A549 treated with ZK216348 at 1 μM for 4 hours (cell line): Measurements from ENCODE around the gene ADSS1. TPM values are rescaled to one million over a fixed set of nuclear protein-coding genes. Genes with fewer than 3 reads are reported as not detected.

Experiments used
- total RNA-seq: library from RNA; stranded (reverse); fragments of 200-300 nt; extraction: Qiagen RNA extraction; gene quantifications from 5 replicates; pipeline ENCODE4 v1.2.3, GENCODE V29; 2022; ENCODE audit warnings: low read depth

ADSS1 gene
- 6.0 to 8.8 TPM (median 7.1 TPM) in 5 replicates for total RNA-seq

DNA sequence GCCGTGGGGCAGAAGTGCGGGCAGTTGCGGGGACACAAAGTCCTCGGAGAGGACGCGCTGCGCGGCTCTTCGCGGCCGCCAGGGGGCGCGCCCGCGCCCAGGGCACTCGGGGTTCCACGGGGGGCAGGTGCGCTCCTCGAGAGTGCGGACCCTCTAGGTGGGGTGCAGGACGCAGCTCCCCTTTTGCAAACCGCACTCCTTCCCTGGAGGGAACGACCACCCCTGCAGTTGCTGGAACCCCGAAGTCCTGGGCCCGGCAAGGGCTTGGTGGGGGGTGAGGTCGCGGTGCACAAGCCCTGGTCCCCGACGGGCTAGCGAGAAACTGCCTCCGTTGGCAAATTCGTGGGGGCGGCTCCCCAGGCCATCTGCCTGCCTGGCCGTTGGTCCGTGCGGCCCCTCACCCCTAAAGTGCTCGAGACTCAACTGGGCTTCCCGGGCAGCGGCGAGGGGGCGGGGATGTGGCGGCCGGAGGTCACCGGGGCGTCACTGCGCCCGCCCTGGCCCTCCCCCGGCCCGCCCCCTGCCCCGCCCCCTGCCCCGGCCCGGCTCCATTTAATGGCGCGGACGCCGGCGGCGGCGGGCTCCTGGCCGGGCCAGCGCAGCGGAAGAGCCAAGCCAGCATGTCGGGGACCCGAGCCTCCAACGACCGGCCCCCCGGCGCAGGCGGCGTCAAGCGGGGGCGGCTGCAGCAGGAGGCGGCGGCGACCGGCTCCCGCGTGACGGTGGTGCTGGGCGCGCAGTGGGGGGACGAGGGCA, at the start of gene ADSS1:
Gene ADSS1 (plus strand): TSS at position 579 of the 756 bp plus-strand sequence. CDS start 42 bp downstream, at position 621.

DNA sequence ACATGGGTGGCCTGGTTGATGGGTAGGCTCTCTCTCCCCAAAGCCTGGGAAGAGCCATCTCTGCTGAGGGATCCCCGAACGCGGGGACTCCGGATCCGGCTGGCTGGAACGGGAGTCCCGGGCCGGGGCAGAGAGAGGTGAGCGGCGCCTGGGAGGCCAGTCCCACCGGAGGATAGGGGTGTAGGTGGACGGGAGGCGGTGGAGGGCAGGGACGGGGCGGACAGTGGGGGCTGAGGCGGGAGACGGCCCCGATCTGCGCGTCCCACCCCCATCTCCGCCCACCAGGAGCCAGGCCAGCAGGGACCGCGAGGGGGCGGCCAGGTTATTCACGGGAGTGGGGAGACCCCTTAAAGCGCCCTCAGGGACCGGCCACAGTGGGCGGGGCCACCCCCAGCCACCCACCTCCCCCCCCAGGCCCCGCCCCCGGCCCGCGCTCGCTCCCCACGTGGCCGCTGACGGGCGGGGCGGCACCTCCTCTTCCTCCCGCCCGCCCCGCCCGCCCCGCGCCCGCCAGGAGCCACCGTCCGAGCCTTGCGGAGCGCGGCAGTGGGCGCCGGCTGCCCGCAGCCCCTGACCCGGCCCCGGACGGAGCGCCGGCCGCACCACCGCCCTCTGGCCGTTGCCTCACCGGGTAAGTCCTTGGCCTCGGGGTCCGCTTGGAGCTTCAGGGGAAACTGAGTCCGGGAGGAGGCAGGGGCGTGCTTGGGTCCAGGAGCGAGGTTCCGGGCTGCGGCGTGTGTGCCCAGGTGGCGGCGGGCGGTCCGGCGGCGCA, 34.7 kb upstream of the ADSS1 start, which contains the start of gene INF2:
Gene INF2 (plus strand): TSS at position 510 of the 772 bp plus-strand sequence. CDS start 11,748 bp downstream, outside the sequence.

GRCh38 chr14:104752735-104753527, 28.9 kb downstream of the ADSS1 start, which contains the start of gene SIVA1:
SIVA1 (plus strand) TSS chr14:104753147; CDS start chr14:104753202, 55 bp downstream.

DNA sequence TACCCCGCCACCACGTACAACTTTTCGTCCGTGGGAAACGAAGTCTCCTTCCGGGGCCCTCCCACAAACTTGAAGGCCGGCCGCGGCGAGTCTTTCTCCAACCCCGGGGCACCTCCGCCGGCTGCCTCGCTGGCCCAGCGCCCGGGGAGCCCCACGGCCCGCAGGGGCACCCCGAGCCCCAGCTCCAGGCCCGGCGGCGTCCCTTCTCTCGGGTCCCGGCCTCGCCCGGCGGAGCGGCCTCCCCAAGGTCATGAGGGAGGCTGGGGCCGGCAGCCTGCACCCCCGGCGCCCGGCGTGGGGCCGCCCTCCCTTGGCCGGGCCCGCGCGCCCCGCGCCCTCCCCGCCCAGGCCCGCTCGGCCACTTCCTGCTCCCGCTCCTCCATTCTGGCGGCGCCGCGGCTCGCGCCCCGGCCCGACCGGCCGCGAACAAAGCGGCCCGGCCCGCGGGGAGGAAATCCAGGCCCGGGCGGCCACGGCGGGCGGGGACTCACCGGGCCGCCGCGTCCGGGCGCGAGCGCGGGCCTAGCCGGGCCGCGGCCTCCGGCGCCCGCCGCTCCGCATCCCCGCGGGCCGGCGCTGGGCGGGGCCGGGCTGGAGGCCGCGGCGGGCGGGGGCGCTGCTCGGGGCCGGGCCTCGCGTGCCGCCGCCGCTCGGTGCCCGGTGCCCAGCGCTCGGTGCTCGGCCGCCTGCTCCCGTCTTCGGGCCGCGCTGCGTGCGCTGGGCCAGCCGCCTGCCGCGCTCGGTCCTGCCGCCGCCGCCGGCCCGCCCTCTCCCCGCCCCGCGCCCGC, 71.2 kb downstream of the ADSS1 start, which contains the start of gene AKT1:
Gene AKT1 (minus strand): TSS at position 756 of the 788 bp plus-strand sequence. CDS start 3,105 bp downstream, outside the sequence.

Other genes starting within 250 kb of the ADSS1 start
- gene C14orf180, start 144.5 kb upstream of the ADSS1 start, total RNA-seq, result not detected in 5 replicates
- 0.21 to 0.54 TPM (median 0.36 TPM) in 4 of 5 replicates, not detected in the other for gene TMEM179, start 119.5 kb upstream of the ADSS1 start, total RNA-seq
- 61.4 to 144 TPM (median 128 TPM) in 5 replicates for gene INF2, start 34.6 kb upstream of the ADSS1 start, total RNA-seq
- gene SIVA1, start 28.9 kb downstream of the ADSS1 start, total RNA-seq, result 110 to 216 TPM (median 189 TPM) in 5 replicates
- 67.0 to 125 TPM (median 109 TPM) in 5 replicates for gene AKT1, start 71.5 kb downstream of the ADSS1 start, total RNA-seq
- gene ZBTB42, start 76.9 kb downstream of the ADSS1 start, total RNA-seq, result 1.6 to 3.7 TPM (median 3.5 TPM) in 5 replicates
- gene CEP170B, start 141.0 kb downstream of the ADSS1 start, total RNA-seq, result 13.0 to 30.1 TPM (median 25.4 TPM) in 5 replicates
- gene PLD4, start 200.7 kb downstream of the ADSS1 start, total RNA-seq, result 0.05 to 0.14 TPM in 2 of 5 replicates, not detected in the others